T-helper 1 cell treated with Interleukin-12 subunit alpha and Interleukin-12 subunit beta and Interleukin-4 antibody, amounts not matched to agents 30 μg/mL and 1 μg/mL, for 36 hours (primary cell): ENCODE measurements around the gene INTU.
"Not testable (repeated sequence)": the region's sequence is repeated elsewhere in the genome, so short reads cannot be mapped to it uniquely, and the experiment has no call there.

Source experiments
- H3K27ac Mint-ChIP-seq: one replicate; pipeline ENCODE4 v1.8.0; 2021; ENCODE audit warnings: mild to moderate bottlenecking, mixed read lengths
- H3K27me3 Mint-ChIP-seq: one replicate; pipeline ENCODE4 v1.8.0; 2021; ENCODE audit warnings: low read depth, mixed read lengths
- H3K36me3 Mint-ChIP-seq: one replicate; pipeline ENCODE4 v1.8.0; 2021; ENCODE audit warnings: low read depth, mixed read lengths
- H3K4me1 Mint-ChIP-seq: one replicate; pipeline ENCODE4 v1.8.0; 2021; ENCODE audit warnings: low read depth, mixed read lengths
- H3K4me3 Mint-ChIP-seq: one replicate; pipeline ENCODE4 v1.8.0; 2021; ENCODE audit warnings: mild to moderate bottlenecking, moderate library complexity, mixed read lengths
- H3K9me3 Mint-ChIP-seq: one replicate; pipeline ENCODE4 v1.8.0; 2021; ENCODE audit warnings: mixed read lengths

INTU gene

GRCh38 chr4:127623797-127624083, 9.0 kb upstream of the INTU start:
- Mint-ChIP-seq H3K36me3 (no peaks in the 10 kb centered on the region), H3K4me3 (no peak overlapping the region), H3K9me3 (no peaks in the 10 kb centered on the region), H3K4me1 (no peaks in the 10 kb centered on the region), H3K27ac (no peak overlapping the region), H3K27me3 (peaks cover 51% of the 10 kb centered on the region)

- Mint-ChIP-seq H3K9me3 (no peaks in the 10 kb centered on the region), H3K27ac (no peak overlapping the region), H3K4me3 (no peak overlapping the region), H3K27me3 (peaks cover 51% of the 10 kb centered on the region), H3K4me1 (no peaks in the 10 kb centered on the region), H3K36me3 (no peaks in the 10 kb centered on the region)
Observed at GRCh38 chr4:127624173-127624572, 8.6 kb upstream of the INTU start.

- Mint-ChIP-seq H3K4me3 (no peak overlapping the region), H3K36me3 (no peaks in the 10 kb centered on the region), H3K27me3 (peaks cover 49% of the 10 kb centered on the region), H3K27ac (no peak overlapping the region), H3K4me1 (peaks cover 10% of the 10 kb centered on the region), H3K9me3 (no peaks in the 10 kb centered on the region)
Observed at GRCh38 chr4:127629371-127629770, 3.4 kb upstream of the INTU start.

- Mint-ChIP-seq H3K9me3 (no peaks in the 10 kb centered on the region), H3K27ac (no peak overlapping the region), H3K4me3 (no peak overlapping the region), H3K4me1 (peaks cover 10% of the 10 kb centered on the region), H3K27me3 (peaks cover 45% of the 10 kb centered on the region), H3K36me3 (no peaks in the 10 kb centered on the region)
Observed at GRCh38 chr4:127630152-127630551, 2.6 kb upstream of the INTU start.

- H3K36me3 Mint-ChIP-seq, result no peaks in the 10 kb centered on the region
- peaks cover 10% of the 10 kb centered on the region for H3K4me1 Mint-ChIP-seq
- H3K27me3 Mint-ChIP-seq, result peaks cover 47% of the 10 kb centered on the region
- H3K27ac Mint-ChIP-seq, result no peak overlapping the region
- H3K9me3 Mint-ChIP-seq, result no peaks in the 10 kb centered on the region
- no peak overlapping the region for H3K4me3 Mint-ChIP-seq
Observed at GRCh38 chr4:127631420-127631819, 1.3 kb upstream of the INTU start.

- no peak overlapping the region for H3K4me3 Mint-ChIP-seq
- peaks cover 10% of the 10 kb centered on the region for H3K4me1 Mint-ChIP-seq
- H3K36me3 Mint-ChIP-seq, result no peaks in the 10 kb centered on the region
- no peaks in the 10 kb centered on the region for H3K9me3 Mint-ChIP-seq
- H3K27me3 Mint-ChIP-seq, result peaks cover 30% of the 10 kb centered on the region
- H3K27ac Mint-ChIP-seq, result no peak overlapping the region
Observed at GRCh38 chr4:127634181-127634580, 1.4 kb downstream of the INTU start.

GRCh38 chr4:127641524-127641923, 8.8 kb downstream of the INTU start:
- no peak overlapping the region for H3K4me3 Mint-ChIP-seq
- H3K36me3 Mint-ChIP-seq, result no peaks in the 10 kb centered on the region
- no peaks in the 10 kb centered on the region for H3K9me3 Mint-ChIP-seq
- H3K27ac Mint-ChIP-seq, result no peak overlapping the region
- H3K4me1 Mint-ChIP-seq, result no peaks in the 10 kb centered on the region
- peaks cover 10% of the 10 kb centered on the region for H3K27me3 Mint-ChIP-seq

- Mint-ChIP-seq H3K9me3 (no peaks in the 10 kb centered on the region), H3K4me1 (no peaks in the 10 kb centered on the region), H3K27ac (no peak overlapping the region), H3K36me3 (no peaks in the 10 kb centered on the region), H3K27me3 (peaks cover 7% of the 10 kb centered on the region), H3K4me3 (no peak overlapping the region)
Observed at GRCh38 chr4:127642169-127642568, 9.4 kb downstream of the INTU start.

GRCh38 chr4:127643791-127644190, 11.0 kb downstream of the INTU start:
- no peaks in the 10 kb centered on the region for H3K9me3 Mint-ChIP-seq
- H3K27me3 Mint-ChIP-seq, result peaks cover 7% of the 10 kb centered on the region
- H3K4me3 Mint-ChIP-seq, result no peak overlapping the region
- H3K36me3 Mint-ChIP-seq, result no peaks in the 10 kb centered on the region
- no peak overlapping the region for H3K27ac Mint-ChIP-seq
- H3K4me1 Mint-ChIP-seq, result no peaks in the 10 kb centered on the region

GRCh38 chr4:127648061-127648460, 15.3 kb downstream of the INTU start:
- no peak overlapping the region for H3K4me3 Mint-ChIP-seq

GRCh38 chr4:127655590-127655989, 22.8 kb downstream of the INTU start:
- not testable (repeated sequence) for H3K27me3 Mint-ChIP-seq, H3K4me3 Mint-ChIP-seq, H3K9me3 Mint-ChIP-seq, H3K4me1 Mint-ChIP-seq, H3K27ac Mint-ChIP-seq, H3K36me3 Mint-ChIP-seq

More at GRCh38 chr4:127648061-127648460, 15.3 kb downstream of the INTU start:
- Mint-ChIP-seq H3K9me3 (no peaks in the 10 kb centered on the region), H3K27ac (no peak overlapping the region), H3K4me1 (no peaks in the 10 kb centered on the region), H3K36me3 (no peaks in the 10 kb centered on the region), H3K27me3 (no peaks in the 10 kb centered on the region)

- H3K27ac Mint-ChIP-seq, result no peak overlapping the region
- H3K27me3 Mint-ChIP-seq, result no peaks in the 10 kb centered on the region
- H3K4me1 Mint-ChIP-seq, result no peaks in the 10 kb centered on the region
- no peaks in the 10 kb centered on the region for H3K9me3 Mint-ChIP-seq
- no peaks in the 10 kb centered on the region for H3K36me3 Mint-ChIP-seq
- no peak overlapping the region for H3K4me3 Mint-ChIP-seq
Observed at GRCh38 chr4:127656047-127656680, 23.4 kb downstream of the INTU start.

- H3K4me3 Mint-ChIP-seq, result no peak overlapping the region
- no peaks in the 10 kb centered on the region for H3K27me3 Mint-ChIP-seq
- no peaks in the 10 kb centered on the region for H3K9me3 Mint-ChIP-seq
- H3K36me3 Mint-ChIP-seq, result no peaks in the 10 kb centered on the region
- no peaks in the 10 kb centered on the region for H3K4me1 Mint-ChIP-seq
- no peak overlapping the region for H3K27ac Mint-ChIP-seq
Observed at GRCh38 chr4:127660284-127660885, 27.6 kb downstream of the INTU start.

- Mint-ChIP-seq H3K27me3 (no peaks in the 10 kb centered on the region), H3K4me1 (no peaks in the 10 kb centered on the region), H3K36me3 (no peaks in the 10 kb centered on the region), H3K4me3 (no peak overlapping the region), H3K27ac (no peak overlapping the region), H3K9me3 (no peaks in the 10 kb centered on the region)
Observed at GRCh38 chr4:127667116-127667515, 34.4 kb downstream of the INTU start.

GRCh38 chr4:127667772-127668171, 35.0 kb downstream of the INTU start:
- Mint-ChIP-seq H3K27ac (no peak overlapping the region), H3K27me3 (no peaks in the 10 kb centered on the region), H3K9me3 (no peaks in the 10 kb centered on the region), H3K4me1 (no peaks in the 10 kb centered on the region), H3K36me3 (no peaks in the 10 kb centered on the region), H3K4me3 (no peak overlapping the region)

- no peak overlapping the region for H3K27ac Mint-ChIP-seq
- H3K27me3 Mint-ChIP-seq, result no peaks in the 10 kb centered on the region
- no peaks in the 10 kb centered on the region for H3K36me3 Mint-ChIP-seq
- no peaks in the 10 kb centered on the region for H3K9me3 Mint-ChIP-seq
- H3K4me3 Mint-ChIP-seq, result no peak overlapping the region
- no peaks in the 10 kb centered on the region for H3K4me1 Mint-ChIP-seq
Observed at GRCh38 chr4:127668770-127669169, 36.0 kb downstream of the INTU start.
